Breast epithelium (tissue), 4 donors: ENCODE results near the gene CDC42EP1. TPM values are rescaled to one million over a fixed set of nuclear protein-coding genes. Genes with fewer than 3 reads are reported as not detected.

Source experiments
- DNase-seq, 2 donors: peaks; one replicate each; pipeline ENCODE4 v3.0.0-alpha.2; 2019; ENCODE audit warnings: low spot score in 2 of 2
- H3K27ac ChIP-seq, 2 donors: fragments of 200-600 bp; sonication (generic) in 1 of 2; one replicate each; pipeline ENCODE4 v1.5.1; 2016 to 2019; ENCODE audit warnings: mild to moderate bottlenecking in 1 of 2
- H3K27me3 ChIP-seq, 2 donors: fragments of 200-600 bp; sonication (generic) in 1 of 2; one replicate each; pipeline versions ENCODE4 v1.5.1 to v1.6.0; 2017 to 2019; ENCODE audit warnings: control low read depth in 1 of 2, mild to moderate bottlenecking in 1 of 2
- H3K36me3 ChIP-seq: fragments of 200-600 bp; one replicate; pipeline ENCODE4 v1.5.1; 2019
- H3K4me1 ChIP-seq, 2 donors: fragments of 200-600 bp; sonication (generic); one replicate each; pipeline ENCODE4 v1.5.1; 2016 to 2019; ENCODE audit warnings: control low read depth in 1 of 2
- H3K4me3 ChIP-seq, 3 donors: fragments of 200-600 bp; sonication (generic); 1 replicate in 2 of 3; 2 replicates in 1 of 3; pipeline ENCODE4 v1.5.1; 2016 to 2019; ENCODE audit warnings: mild to moderate bottlenecking in 3 of 3, moderate library complexity in 2 of 3
- H3K9me3 ChIP-seq, 2 donors: fragments of 200-600 bp; sonication (generic) in 1 of 2; one replicate each; pipeline ENCODE4 v1.5.1; 2016 to 2019; ENCODE audit warnings: control low read depth in 1 of 2
- CTCF ChIP-seq, 3 donors: fragments of 450-650 bp; IDR thresholded peaks; one replicate each; pipeline ENCODE4 v1.5.1; 2016 to 2017; ENCODE audit warnings: antibody characterized with exemption in 3 of 3, mild to moderate bottlenecking in 3 of 3, moderate library complexity in 3 of 3
- POLR2A ChIP-seq: fragments of 450-650 bp; IDR thresholded peaks from one replicate; pipeline ENCODE4 v1.6.1; 2016; ENCODE audit warnings: antibody characterized with exemption, mild to moderate bottlenecking, moderate library complexity
- POLR2AphosphoS5 ChIP-seq, 3 donors: sonication (generic); formaldehyde crosslinking; IDR thresholded peaks; one replicate each; pipeline ENCODE4 v1.6.1; 2017; ENCODE audit warnings: antibody characterized with exemption in 3 of 3
- intact Hi-C: fragments of 100-400 bp; cut with DNase I; formaldehyde crosslinking; loops from one replicate; pipeline ENCODE4 v1.15.1; 2023; ENCODE audit warnings: low total_unique reads
- total RNA-seq, 3 donors: library from RNA; depleted of rRNA; stranded (reverse); fragments of >200 nt; gene quantifications; one replicate each; pipeline ENCODE4 v1.1.0, GENCODE V29; 2016

CDC42EP1 gene
- total RNA-seq, 3 donors from 2014 or later: 13.8 to 43.0 (median 29.8) TPM

DNA sequence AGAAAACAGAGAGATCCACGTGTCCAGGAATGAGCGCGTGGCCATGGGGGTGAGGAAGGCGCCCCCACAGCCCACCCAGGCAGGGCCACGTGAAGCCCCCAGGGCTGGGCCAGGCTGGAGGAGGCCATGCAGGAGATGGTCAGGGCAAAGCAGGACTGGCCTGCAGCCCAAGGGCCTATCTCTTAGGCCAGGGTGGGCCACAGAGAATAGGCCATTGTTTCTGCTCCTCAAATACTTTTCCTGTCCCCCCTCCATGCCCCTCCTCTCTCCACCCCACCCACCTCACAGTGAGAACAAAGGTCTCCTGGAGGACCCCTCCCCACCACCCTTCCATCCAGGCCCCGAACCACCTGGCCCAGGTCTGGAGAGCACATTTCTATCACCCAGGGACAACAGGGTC is 8.3 kb upstream of the CDC42EP1 start:
- no peak for DNase-seq
- H3K36me3 ChIP-seq: no peaks in the 10 kb centered on the region
- no peaks in the 10 kb centered on the region for H3K27me3 ChIP-seq
- no peaks in the 10 kb centered on the region for H3K9me3 ChIP-seq
- no peak for TF ChIP-seq POLR2AphosphoS5 (IDR thresholded peaks at IDR 0.05)
- TF ChIP-seq CTCF (IDR thresholded peaks at IDR 0.05): no peak
- no peak for TF ChIP-seq POLR2A
- peaks cover 11 to 36% of the 10 kb centered on the region in 2 donors for H3K4me1 ChIP-seq
- intact Hi-C loops: no loop called here
- H3K27ac ChIP-seq: peak overlapping the region; percentile 71 to 86
- no peak overlapping the region for H3K4me3 ChIP-seq

- Histone ChIP-seq H3K27ac (peak overlapping the region; percentile 71 to 86), H3K36me3 (no peaks in the 10 kb centered on the region), H3K27me3 (no peaks in the 10 kb centered on the region), H3K4me3 (no peak overlapping the region), H3K9me3 (no peaks in the 10 kb centered on the region), H3K4me1 (peaks cover 8 to 33% of the 10 kb centered on the region in 2 donors)
- no peak for TF ChIP-seq CTCF (IDR thresholded peaks at IDR 0.05)
- TF ChIP-seq POLR2A: no peak
- TF ChIP-seq POLR2AphosphoS5 (IDR thresholded peaks at IDR 0.05): no peak
- intact Hi-C loops: no loop called here
- no peak for DNase-seq
These were observed 7.6 kb upstream of the CDC42EP1 start for GRCh38 chr22:37552524-37553163.

DNA sequence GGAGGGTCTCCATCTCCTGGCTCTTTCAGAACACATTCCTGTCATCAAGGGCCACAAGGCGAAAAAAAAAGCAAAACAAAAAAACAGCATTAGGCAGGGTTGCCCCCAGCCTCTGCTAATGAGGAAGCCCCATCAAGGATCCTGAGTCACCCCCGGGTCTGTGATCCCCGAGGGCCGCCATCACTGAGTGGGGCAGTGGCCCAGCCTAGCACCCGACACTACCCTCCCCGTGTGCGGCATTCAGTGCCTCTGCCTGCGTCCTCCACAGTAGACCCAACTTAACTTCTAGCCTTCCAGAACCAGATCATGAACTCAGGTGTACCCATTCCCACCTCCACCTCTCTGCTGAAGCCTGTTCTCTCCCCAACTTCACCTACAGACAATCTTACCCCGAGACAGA is 6.6 kb upstream of the CDC42EP1 start:
- H3K4me3 ChIP-seq: no peak overlapping the region
- no peaks in the 10 kb centered on the region for H3K9me3 ChIP-seq
- intact Hi-C loops: no loop called here
- no peaks in the 10 kb centered on the region for H3K27me3 ChIP-seq
- TF ChIP-seq POLR2AphosphoS5 (IDR thresholded peaks at IDR 0.05) (no peak), CTCF (IDR thresholded peaks at IDR 0.05) (no peak), POLR2A (no peak)
- peaks cover 8 to 32% of the 10 kb centered on the region in 2 donors for H3K4me1 ChIP-seq
- no peak overlapping the region for H3K27ac ChIP-seq
- DNase-seq: no peak
- no peaks in the 10 kb centered on the region for H3K36me3 ChIP-seq

DNA sequence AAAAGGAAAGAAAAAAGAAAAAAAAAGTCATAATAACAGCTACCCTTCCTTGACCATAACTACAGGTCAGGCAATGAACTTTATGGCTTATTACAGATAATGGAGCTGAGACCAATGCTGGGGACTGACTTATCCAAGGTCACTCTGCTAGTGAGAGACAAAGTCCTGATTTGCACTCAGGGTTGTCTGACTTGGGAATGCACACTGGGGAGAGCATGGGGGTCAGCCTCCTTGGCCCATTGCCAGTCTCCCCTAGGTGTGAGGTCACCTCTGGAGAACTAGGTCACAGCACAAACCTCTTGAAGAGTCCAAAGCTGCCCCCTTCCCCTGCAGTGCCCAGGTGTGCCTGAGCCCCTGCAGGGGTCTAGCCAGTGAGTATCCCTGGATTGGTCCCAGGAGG is 5.3 kb upstream of the CDC42EP1 start:
- no peak for TF ChIP-seq POLR2AphosphoS5 (IDR thresholded peaks at IDR 0.05)
- no peak for TF ChIP-seq POLR2A
- TF ChIP-seq CTCF (IDR thresholded peaks at IDR 0.05): no peak
- Histone ChIP-seq H3K27ac (no peak overlapping the region), H3K9me3 (no peaks in the 10 kb centered on the region), H3K27me3 (no peaks in the 10 kb centered on the region), H3K4me1 (peaks cover 8 to 23% of the 10 kb centered on the region in 2 donors), H3K36me3 (no peaks in the 10 kb centered on the region), H3K4me3 (no peak overlapping the region)
- intact Hi-C loops: no loop called here
- DNase-seq: no peak

DNA sequence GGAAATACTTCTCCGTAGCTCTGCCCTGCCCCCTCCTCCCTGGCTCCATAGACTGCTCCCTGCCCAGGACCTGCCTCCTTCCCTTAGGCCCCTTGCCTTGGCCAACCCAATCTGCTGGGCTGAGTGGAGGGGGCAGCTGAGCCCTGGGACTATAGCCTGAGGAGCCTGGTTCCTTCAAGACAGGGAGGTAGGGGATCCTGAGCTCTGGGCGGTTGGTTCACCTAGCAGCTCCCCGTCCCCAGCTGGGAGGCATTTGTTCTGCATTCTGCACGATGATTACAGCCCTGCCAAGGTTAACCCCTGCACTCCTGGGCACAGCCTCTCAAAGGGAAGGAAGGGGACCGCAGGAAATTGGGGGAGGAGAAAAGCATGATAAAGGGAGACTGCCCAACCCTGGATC is 3.6 kb upstream of the CDC42EP1 start:
- no peak for DNase-seq
- H3K4me3 ChIP-seq: no peak overlapping the region
- H3K9me3 ChIP-seq: no peaks in the 10 kb centered on the region
- no peak overlapping the region for H3K27ac ChIP-seq
- intact Hi-C loops: no loop called here
- no peaks in the 10 kb centered on the region for H3K27me3 ChIP-seq
- H3K4me1 ChIP-seq: peaks cover 8 to 17% of the 10 kb centered on the region in 2 donors
- TF ChIP-seq POLR2AphosphoS5 (IDR thresholded peaks at IDR 0.05) (no peak), CTCF (IDR thresholded peaks at IDR 0.05) (no peak), POLR2A (no peak)
- no peaks in the 10 kb centered on the region for H3K36me3 ChIP-seq
